ENCODE results near the gene KLHL8.

The KLHL8 gene

DNA sequence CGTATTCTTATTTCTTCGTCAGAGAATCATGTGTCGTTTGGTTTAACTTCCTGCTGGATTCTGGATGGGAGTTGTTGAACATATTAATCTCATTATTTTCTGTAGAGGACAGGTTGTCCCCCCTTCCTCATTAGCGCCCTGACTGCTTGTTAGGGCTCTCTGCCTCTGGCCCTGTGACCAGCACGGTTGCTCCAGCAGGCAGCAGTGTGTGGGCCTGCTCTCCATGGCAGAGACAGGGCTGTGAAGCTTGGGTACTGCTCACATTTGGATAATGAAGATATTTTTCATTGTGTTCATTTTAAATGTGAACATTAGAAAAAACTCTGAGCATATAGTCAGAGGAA is 102.7 kb downstream of the KLHL8 start:
- no peak overlapping the region for H3K27ac ChIP-seq (ENCODE audit: low read length)
- peaks cover 71% of the 10 kb centered on the region for H3K36me3 ChIP-seq (ENCODE audit: insufficient read depth, low read depth, low read length)
- no peaks in the 10 kb centered on the region for H3K9me3 ChIP-seq (ENCODE audit: insufficient read depth, low read depth, low read length)
- peaks cover 10% of the 10 kb centered on the region; the same call in 1 of the 2 replicates for H3K4me1 ChIP-seq (ENCODE audit: insufficient read depth, low read length)
- H3K4me3 ChIP-seq (ENCODE audit: low read length): no peak overlapping the region
- no peaks in the 10 kb centered on the region for H3K27me3 ChIP-seq (ENCODE audit: insufficient read depth, low read length)
- H3K9ac ChIP-seq (ENCODE audit: low read depth, low read length): no peak overlapping the region

DNA sequence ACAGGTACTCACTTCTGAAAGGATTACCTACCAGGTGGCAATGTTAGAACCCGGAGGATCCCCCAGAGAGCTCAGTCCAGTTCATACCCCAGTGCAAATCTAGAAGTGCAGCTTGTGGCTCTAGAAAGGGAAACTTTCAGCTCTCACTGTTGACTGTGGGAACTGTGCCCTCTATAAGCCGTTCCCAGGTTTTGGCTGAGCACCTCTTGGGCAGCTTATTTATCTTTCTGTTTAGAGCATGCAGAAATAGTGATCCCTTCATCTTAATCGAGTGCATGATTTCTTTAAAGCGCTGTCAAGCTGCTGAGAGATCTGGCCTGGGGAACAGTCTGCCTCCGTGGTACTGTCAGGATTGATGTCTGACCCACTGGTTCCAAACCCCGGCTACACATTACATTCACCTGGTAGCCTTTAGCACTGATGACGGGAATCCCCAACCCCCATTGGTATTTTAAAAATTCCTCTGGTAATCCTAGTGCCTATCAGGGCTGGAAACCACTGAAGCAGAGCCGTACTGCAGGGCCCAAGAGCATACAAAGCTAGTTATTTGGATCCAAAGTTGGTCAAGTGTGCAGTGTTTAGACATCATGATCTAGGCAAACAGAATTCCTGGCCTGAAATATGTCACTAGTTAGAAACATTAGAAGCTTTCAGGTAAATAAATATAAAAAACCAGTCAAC is 103.2 kb downstream of the KLHL8 start:
- H3K27ac ChIP-seq (ENCODE audit: low read length): no peak overlapping the region
- peaks cover 10% of the 10 kb centered on the region; the same call in 1 of the 2 replicates for H3K4me1 ChIP-seq (ENCODE audit: insufficient read depth, low read length)
- no peak overlapping the region for H3K9ac ChIP-seq (ENCODE audit: low read depth, low read length)
- H3K9me3 ChIP-seq (ENCODE audit: insufficient read depth, low read depth, low read length): no peaks in the 10 kb centered on the region
- no peak overlapping the region for H3K4me3 ChIP-seq (ENCODE audit: low read length)
- H3K36me3 ChIP-seq (ENCODE audit: insufficient read depth, low read depth, low read length): peaks cover 76% of the 10 kb centered on the region
- no peaks in the 10 kb centered on the region for H3K27me3 ChIP-seq (ENCODE audit: insufficient read depth, low read length)

DNA sequence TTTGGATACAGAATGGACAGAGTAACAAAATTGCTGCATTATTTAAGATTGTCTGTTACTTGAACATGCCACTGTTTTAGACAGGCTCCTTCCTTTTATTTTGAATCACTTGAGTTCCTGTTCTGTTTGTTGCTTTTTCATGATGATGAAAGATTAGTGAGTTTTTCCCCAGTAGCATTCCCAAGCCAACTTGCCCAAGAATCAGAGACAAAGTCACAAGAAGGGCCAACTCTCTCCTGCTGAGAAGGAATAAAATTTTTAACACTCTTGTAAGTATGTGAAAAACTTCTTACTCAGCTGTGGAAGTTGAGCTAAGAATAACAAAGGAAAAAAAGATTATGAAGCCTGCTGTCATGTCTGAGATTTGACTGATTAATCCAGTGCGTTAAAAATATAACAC is 104.2 kb downstream of the KLHL8 start:
- no peak overlapping the region for H3K9ac ChIP-seq (ENCODE audit: low read depth, low read length)
- no peak overlapping the region for H3K4me3 ChIP-seq (ENCODE audit: low read length)
- H3K36me3 ChIP-seq (ENCODE audit: insufficient read depth, low read depth, low read length): peaks cover 84% of the 10 kb centered on the region
- H3K4me1 ChIP-seq (ENCODE audit: insufficient read depth, low read length): peaks cover 10% of the 10 kb centered on the region; the same call in 1 of the 2 replicates
- H3K9me3 ChIP-seq (ENCODE audit: insufficient read depth, low read depth, low read length): no peaks in the 10 kb centered on the region
- no peaks in the 10 kb centered on the region for H3K27me3 ChIP-seq (ENCODE audit: insufficient read depth, low read length)
- no peak overlapping the region for H3K27ac ChIP-seq (ENCODE audit: low read length)

DNA sequence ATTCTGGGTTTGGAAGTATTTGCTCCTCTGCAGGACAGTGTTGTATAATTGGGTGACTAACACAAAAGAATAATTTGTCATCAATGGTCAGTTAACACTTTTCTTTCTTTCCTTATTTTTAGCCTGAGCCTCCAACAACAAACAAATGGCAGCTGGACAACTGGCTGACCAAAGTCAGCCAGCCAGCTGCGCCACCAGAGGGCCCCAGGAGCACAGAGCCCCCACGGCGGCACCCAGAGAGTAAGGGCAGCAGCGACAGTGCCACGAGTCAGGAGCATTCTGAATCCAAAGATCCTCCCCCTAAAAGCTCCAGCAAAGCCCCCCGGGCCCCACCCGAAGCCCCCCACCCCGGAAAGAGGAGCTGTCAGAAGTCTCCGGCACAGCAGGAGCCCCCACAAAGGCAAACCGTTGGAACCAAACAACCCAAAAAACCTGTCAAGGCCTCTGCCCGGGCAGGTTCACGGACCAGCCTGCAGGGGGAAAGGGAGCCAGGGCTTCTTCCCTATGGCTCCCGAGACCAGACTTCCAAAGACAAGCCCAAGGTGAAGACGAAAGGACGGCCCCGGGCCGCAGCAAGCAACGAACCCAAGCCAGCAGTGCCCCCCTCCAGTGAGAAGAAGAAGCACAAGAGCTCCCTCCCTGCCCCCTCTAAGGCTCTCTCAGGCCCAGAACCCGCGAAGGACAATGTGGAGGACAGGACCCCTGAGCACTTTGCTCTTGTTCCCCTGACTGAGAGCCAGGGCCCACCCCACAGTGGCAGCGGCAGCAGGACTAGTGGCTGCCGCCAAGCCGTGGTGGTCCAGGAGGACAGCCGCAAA is 106.0 kb downstream of the KLHL8 start:
- Histone ChIP-seq H3K4me1 (ENCODE audit: insufficient read depth, low read length) (peaks cover 9% of the 10 kb centered on the region; the same call in 1 of the 2 replicates), H3K9me3 (ENCODE audit: insufficient read depth, low read depth, low read length) (no peaks in the 10 kb centered on the region), H3K9ac (ENCODE audit: low read depth, low read length) (no peak overlapping the region), H3K27ac (ENCODE audit: low read length) (no peak overlapping the region), H3K27me3 (ENCODE audit: insufficient read depth, low read length) (no peaks in the 10 kb centered on the region), H3K36me3 (ENCODE audit: insufficient read depth, low read depth, low read length) (peaks cover 78% of the 10 kb centered on the region), H3K4me3 (ENCODE audit: low read length) (no peak overlapping the region)

DNA sequence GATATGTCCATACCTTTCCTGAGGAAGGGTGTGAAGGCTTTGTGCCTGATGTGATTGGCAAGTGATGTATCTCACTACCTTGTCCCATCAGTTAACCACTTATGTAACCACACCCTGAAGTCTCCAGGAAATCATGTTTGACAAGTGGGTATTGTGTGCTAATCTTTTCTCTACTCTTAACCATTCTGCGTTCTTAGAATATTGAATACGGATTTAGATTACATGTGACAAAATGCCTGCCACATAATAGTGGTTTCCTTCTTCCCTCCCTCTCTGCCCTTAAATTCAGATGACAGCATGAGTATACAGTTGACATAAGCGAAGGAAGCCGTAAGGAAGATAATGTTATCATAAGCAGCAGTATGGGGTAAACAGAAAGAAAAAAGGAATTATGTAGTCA is 108.4 kb downstream of the KLHL8 start:
- Histone ChIP-seq H3K4me3 (ENCODE audit: low read length) (no peak overlapping the region), H3K4me1 (ENCODE audit: insufficient read depth, low read length) (no peaks in the 10 kb centered on the region), H3K27me3 (ENCODE audit: insufficient read depth, low read length) (no peaks in the 10 kb centered on the region), H3K9me3 (ENCODE audit: insufficient read depth, low read depth, low read length) (no peaks in the 10 kb centered on the region), H3K9ac (ENCODE audit: low read depth, low read length) (no peak overlapping the region), H3K27ac (ENCODE audit: low read length) (no peak overlapping the region), H3K36me3 (ENCODE audit: insufficient read depth, low read depth, low read length) (peaks cover 79% of the 10 kb centered on the region)

Measured in iPS-20b (cell line).